Tibial nerve (tissue), 4 donors: ENCODE measurements around the gene TMEM178B. TPM values are rescaled to one million over a fixed set of nuclear protein-coding genes. Genes with fewer than 3 reads are reported as not detected.

ENCODE experiments used
- DNase-seq, 2 donors: peaks; one replicate each; pipeline ENCODE4 v3.0.0-alpha.2; 2019; ENCODE audit warnings: low spot score in 2 of 2
- H3K27ac ChIP-seq, 4 donors: fragments of 200-600 bp; sonication (generic) in 3 of 4; one replicate each; pipeline ENCODE4 v1.5.1; 2017 to 2019; ENCODE audit warnings: mild to moderate bottlenecking in 1 of 4
- H3K27me3 ChIP-seq, 2 donors: fragments of 200-600 bp; sonication (generic) in 1 of 2; one replicate each; pipeline versions ENCODE4 v1.5.1 to v1.6.0; 2017 to 2019
- H3K36me3 ChIP-seq, 3 donors: fragments of 200-600 bp; sonication (generic); one replicate each; pipeline ENCODE4 v1.5.1; 2018 to 2019
- H3K4me1 ChIP-seq, 4 donors: fragments of 200-600 bp; sonication (generic) in 3 of 4; one replicate each; pipeline ENCODE4 v1.5.1; 2017 to 2019
- H3K4me3 ChIP-seq, 4 donors: fragments of 200-600 bp; sonication (generic) in 3 of 4; one replicate each; pipeline ENCODE4 v1.5.1; 2017 to 2019; ENCODE audit warnings: mild to moderate bottlenecking in 1 of 4, moderate library complexity in 1 of 4
- H3K9me3 ChIP-seq, 4 donors: fragments of 200-600 bp; sonication (generic) in 3 of 4; one replicate each; pipeline ENCODE4 v1.5.1; 2017 to 2019
- CTCF ChIP-seq, 5 experiments: fragments of 200-600 bp in 3 of 5; fragments of 450-650 bp in 2 of 5; sonication (generic) in 3 of 5; IDR thresholded peaks; one replicate each; pipeline ENCODE4 v1.5.1; 2016 to 2019; ENCODE audit warnings: antibody characterized with exemption in 5 of 5, mild to moderate bottlenecking in 3 of 5, moderate library complexity in 2 of 5
- EP300 ChIP-seq, 2 donors: sonication (generic); formaldehyde crosslinking; IDR thresholded peaks; one replicate each; pipeline ENCODE4 v1.6.1; 2017; ENCODE audit warnings: antibody characterized with exemption in 2 of 2, mild to moderate bottlenecking in 1 of 2
- POLR2A ChIP-seq, 2 donors: fragments of 450-650 bp; IDR thresholded peaks; one replicate each; pipeline ENCODE4 v1.6.1; 2017; ENCODE audit warnings: antibody characterized with exemption in 2 of 2, mild to moderate bottlenecking in 2 of 2, moderate library complexity in 2 of 2
- WGBS, 2 donors: methylation state at CpG; one replicate each; pipeline ENCODE4 v1.1.5; 2018; 5-methylcytosine and 5-hydroxymethylcytosine counted together
- total RNA-seq, 4 donors: library from RNA; depleted of rRNA; stranded (reverse); fragments of >200 nt; gene quantifications; one replicate each; pipeline ENCODE4 v1.1.0, GENCODE V29; 2016

TMEM178B gene
- total RNA-seq, 4 donors from 2014 or later: 0.30 to 0.78 (median 0.53) TPM

GRCh38 chr7:141153231-141153630 is 79.4 kb downstream of the TMEM178B start:
- TF ChIP-seq EP300 (IDR thresholded peaks at IDR 0.05) (no peak), CTCF (IDR thresholded peaks at IDR 0.05) (no peak), POLR2A (IDR thresholded peaks at IDR 0.05) (no peak)
- Histone ChIP-seq H3K27me3 (no peaks in the 10 kb centered on the region), H3K9me3 (no peaks in the 10 kb centered on the region), H3K27ac (no peak overlapping the region), H3K4me1 (no peaks in the 10 kb centered on the region), H3K36me3 (no peaks in the 10 kb centered on the region), H3K4me3 (no peak overlapping the region)
- WGBS, 2 donors: 30 to 34% methylated on average over 3 of the region's 3 CpGs
- no peak for DNase-seq

- no peaks in the 10 kb centered on the region for H3K36me3 ChIP-seq
- H3K4me3 ChIP-seq: no peak overlapping the region
- TF ChIP-seq EP300 (IDR thresholded peaks at IDR 0.05): no peak
- no peak for TF ChIP-seq POLR2A (IDR thresholded peaks at IDR 0.05)
- TF ChIP-seq CTCF (IDR thresholded peaks at IDR 0.05): no peak
- WGBS, 2 donors: 60 to 73% methylated on average over 6 of the region's 6 CpGs
- no peak for DNase-seq
- peaks cover 0 to 5% (median 2%) of the 10 kb centered on the region in 4 donors for H3K4me1 ChIP-seq
- no peaks in the 10 kb centered on the region for H3K27me3 ChIP-seq
- no peaks in the 10 kb centered on the region for H3K9me3 ChIP-seq
- H3K27ac ChIP-seq: no peak overlapping the region
Measured at GRCh38 chr7:141154131-141154732, 80.4 kb downstream of the TMEM178B start.

- H3K36me3 ChIP-seq: no peaks in the 10 kb centered on the region
- no peaks in the 10 kb centered on the region for H3K9me3 ChIP-seq
- no peak overlapping the region for H3K4me3 ChIP-seq
- H3K4me1 ChIP-seq: peaks cover 0 to 5% (median 2%) of the 10 kb centered on the region in 4 donors
- 61 to 72% methylated on average over 4 of the region's 4 CpGs for WGBS, 2 donors
- no peaks in the 10 kb centered on the region for H3K27me3 ChIP-seq
- no peak for DNase-seq
- no peak for TF ChIP-seq EP300 (IDR thresholded peaks at IDR 0.05)
- TF ChIP-seq CTCF (IDR thresholded peaks at IDR 0.05): no peak
- no peak for TF ChIP-seq POLR2A (IDR thresholded peaks at IDR 0.05)
- no peak overlapping the region for H3K27ac ChIP-seq
Measured at GRCh38 chr7:141156407-141156806, 82.5 kb downstream of the TMEM178B start.

GRCh38 chr7:141157138-141157765 is 83.4 kb downstream of the TMEM178B start:
- Histone ChIP-seq H3K27ac (no peak overlapping the region), H3K4me3 (no peak overlapping the region), H3K36me3 (no peaks in the 10 kb centered on the region), H3K9me3 (no peaks in the 10 kb centered on the region), H3K27me3 (no peaks in the 10 kb centered on the region), H3K4me1 (peaks cover 0 to 5% (median 2%) of the 10 kb centered on the region in 4 donors)
- 89 to 91% methylated on average over 16 of the region's 16 CpGs for WGBS, 2 donors
- no peak for TF ChIP-seq POLR2A (IDR thresholded peaks at IDR 0.05)
- DNase-seq: no peak

- H3K4me1 ChIP-seq: peaks cover 0 to 5% (median 2%) of the 10 kb centered on the region in 4 donors
- 29 to 32% methylated on average over 4 of the region's 4 CpGs for WGBS, 2 donors
- H3K27me3 ChIP-seq: no peaks in the 10 kb centered on the region
- peak overlapping the region in 1 of 4 donors; percentile 46 for H3K27ac ChIP-seq
- no peaks in the 10 kb centered on the region for H3K9me3 ChIP-seq
- TF ChIP-seq EP300 (IDR thresholded peaks at IDR 0.05) (peak in 1 of 2 donors; percentile 21), CTCF (IDR thresholded peaks at IDR 0.05) (no peak)
- no peaks in the 10 kb centered on the region for H3K36me3 ChIP-seq
- no peak overlapping the region for H3K4me3 ChIP-seq
- peak; percentile 16 to 47 for DNase-seq
Measured at GRCh38 chr7:141158561-141158960, 84.7 kb downstream of the TMEM178B start.
